Measurements from ENCODE around the gene RGS12.

DNA sequence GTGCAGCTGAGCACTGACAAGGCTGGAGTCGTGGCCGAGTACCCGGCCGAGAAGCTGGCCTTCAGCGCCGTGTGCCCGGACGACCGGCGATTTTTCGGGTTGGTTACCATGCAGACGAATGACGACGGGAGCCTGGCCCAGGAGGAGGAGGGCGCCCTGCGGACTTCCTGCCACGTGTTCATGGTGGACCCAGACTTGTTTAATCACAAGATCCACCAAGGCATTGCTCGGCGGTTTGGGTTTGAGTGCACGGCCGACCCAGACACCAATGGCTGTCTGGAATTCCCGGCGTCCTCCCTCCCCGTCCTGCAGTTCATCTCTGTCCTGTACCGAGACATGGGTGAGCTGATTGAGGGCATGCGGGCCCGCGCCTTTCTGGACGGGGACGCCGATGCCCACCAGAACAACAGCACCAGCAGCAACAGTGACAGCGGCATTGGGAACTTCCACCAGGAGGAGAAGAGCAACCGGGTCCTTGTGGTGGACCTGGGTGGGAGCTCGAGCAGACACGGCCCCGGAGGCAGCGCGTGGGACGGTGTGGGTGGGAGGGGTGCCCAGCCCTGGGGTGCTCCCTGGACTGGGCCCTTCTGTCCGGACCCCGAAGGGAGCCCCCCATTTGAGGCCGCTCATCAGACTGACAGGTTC is 24.3 kb downstream of the RGS12 start:
- TF ChIP-seq CTCF (IDR thresholded peaks at IDR 0.05) = no peak
- no peak for TF ChIP-seq POLR2A (IDR thresholded peaks at IDR 0.05)
